ENCODE measurements around the gene MINDY1. TPM values are rescaled to one million over a fixed set of nuclear protein-coding genes. Genes with fewer than 3 reads are reported as not detected.
A peak's percentile ranks its signal among the peaks of the same experiment; 100 is the strongest.

The MINDY1 gene
- total RNA-seq: 29.3 and 35.6 TPM in 2 replicates
- 11.5 and 18.9 TPM in 2 replicates for polyA plus RNA-seq

- Histone ChIP-seq H3K9me3 (ENCODE audit: low read depth) (no peaks in the 10 kb centered on the region), H3K27ac (peak within 1 kb of the TSS; percentile 93), H3K27me3 (no peaks in the 10 kb centered on the region), H3K4me1 (ENCODE audit: low read depth) (peaks cover 35% of the 10 kb centered on the region), H3K36me3 (no peaks in the 10 kb centered on the region), H3K4me3 (peak within 1 kb of the TSS; percentile 41)
- DNase-seq (ENCODE audit: low read depth in 1 of 2, low spot score in 1 of 2): peak; percentile 88 to 91
- peak; percentile 66 for TF ChIP-seq CTCF (IDR thresholded peaks at IDR 0.05; ENCODE audit: low read depth, low read length)
These were observed at the start of gene MINDY1 for GRCh38 chr1:151006327-151007052. Gene MINDY1, minus strand, starts transcription at chr1:151006902. Its CDS starts 4,285 bp downstream, at chr1:151002617.

- H3K9me3 ChIP-seq (ENCODE audit: low read depth): no peaks in the 10 kb centered on the region
- peaks cover 8% of the 10 kb centered on the region for H3K4me1 ChIP-seq (ENCODE audit: low read depth)
- peaks cover 27% of the 10 kb centered on the region for H3K36me3 ChIP-seq
- DNase-seq (ENCODE audit: low read depth in 1 of 2, low spot score in 1 of 2): no peak
- no peak overlapping the region for H3K4me3 ChIP-seq
- no peak overlapping the region for H3K27ac ChIP-seq
- H3K27me3 ChIP-seq: no peaks in the 10 kb centered on the region
- TF ChIP-seq CTCF (IDR thresholded peaks at IDR 0.05; ENCODE audit: low read depth, low read length): no peak
These were observed 49.4 kb upstream of the MINDY1 start for GRCh38 chr1:151056149-151056548.

- Histone ChIP-seq H3K27ac (peak overlapping the region; percentile 16), H3K27me3 (no peaks in the 10 kb centered on the region), H3K9me3 (ENCODE audit: low read depth) (no peaks in the 10 kb centered on the region), H3K4me1 (ENCODE audit: low read depth) (peaks cover 9% of the 10 kb centered on the region), H3K36me3 (peaks cover 27% of the 10 kb centered on the region), H3K4me3 (no peak overlapping the region)
- no peak for TF ChIP-seq CTCF (IDR thresholded peaks at IDR 0.05; ENCODE audit: low read depth, low read length)
- no peak for DNase-seq (ENCODE audit: low read depth in 1 of 2, low spot score in 1 of 2)
These were observed 48.9 kb upstream of the MINDY1 start for GRCh38 chr1:151055581-151055980.

GRCh38 chr1:151054971-151055547 is 48.4 kb upstream of the MINDY1 start:
- peaks cover 13% of the 10 kb centered on the region for H3K4me1 ChIP-seq (ENCODE audit: low read depth)
- no peak for DNase-seq (ENCODE audit: low read depth in 1 of 2, low spot score in 1 of 2)
- no peak for TF ChIP-seq CTCF (IDR thresholded peaks at IDR 0.05; ENCODE audit: low read depth, low read length)
- H3K36me3 ChIP-seq: peaks cover 27% of the 10 kb centered on the region
- H3K27me3 ChIP-seq: no peaks in the 10 kb centered on the region
- H3K4me3 ChIP-seq: no peak overlapping the region
- no peaks in the 10 kb centered on the region for H3K9me3 ChIP-seq (ENCODE audit: low read depth)
- H3K27ac ChIP-seq: peak overlapping the region; percentile 16

GRCh38 chr1:151051356-151052009 is 44.8 kb upstream of the MINDY1 start:
- Histone ChIP-seq H3K27me3 (no peaks in the 10 kb centered on the region), H3K27ac (peak overlapping the region; percentile 59), H3K36me3 (peaks cover 27% of the 10 kb centered on the region), H3K4me1 (ENCODE audit: low read depth) (peaks cover 18% of the 10 kb centered on the region), H3K9me3 (ENCODE audit: low read depth) (no peaks in the 10 kb centered on the region), H3K4me3 (no peak overlapping the region)
- TF ChIP-seq CTCF (IDR thresholded peaks at IDR 0.05; ENCODE audit: low read depth, low read length): no peak
- DNase-seq (ENCODE audit: low read depth in 1 of 2, low spot score in 1 of 2): no peak

All from cardiac muscle cell (in vitro differentiated cells and primary cell).